Urinary bladder (tissue), 4 donors: ENCODE measurements around the gene BTBD9. TPM values are rescaled to one million over a fixed set of nuclear protein-coding genes. Genes with fewer than 3 reads are reported as not detected.

Experiments
- DNase-seq: peaks from one replicate; pipeline ENCODE4 v3.0.0-alpha.2; 2015; ENCODE audit errors: extremely low spot score
- H3K27ac ChIP-seq: one replicate; pipeline ENCODE4 v1.5.1; 2013; ENCODE audit warnings: low read depth, mild to moderate bottlenecking, moderate library complexity
- H3K36me3 ChIP-seq: one replicate; pipeline ENCODE4 v1.6.1; 2013; ENCODE audit warnings: mild to moderate bottlenecking, moderate library complexity; ENCODE audit not compliant: insufficient read depth
- H3K4me1 ChIP-seq: one replicate; pipeline ENCODE4 v1.6.1; 2013; ENCODE audit warnings: mild to moderate bottlenecking, moderate library complexity; ENCODE audit not compliant: insufficient read depth
- H3K4me3 ChIP-seq: one replicate; pipeline ENCODE4 v1.5.1; 2013; ENCODE audit warnings: low read depth, low read length
- WGBS: extraction: QIAGEN DNeasy Blood & Tissue Kit; methylation state at CpG from one replicate; pipeline ENCODE4 v1.1.7; 2013; 5-methylcytosine and 5-hydroxymethylcytosine counted together
- polyA plus RNA-seq: library from polyadenylated mRNA; stranded (reverse); fragments of 200-250 nt; gene quantifications from one replicate; pipeline ENCODE4 v1.2.3, GENCODE V29; 2013
- total RNA-seq: library from RNA; depleted of rRNA; stranded (reverse); fragments of >200 nt; gene quantifications from one replicate; pipeline ENCODE4 v1.2.3, GENCODE V29; 2014
- donor health status: healthy with polysubstance abuse.
- donor health status: healthy.

Gene BTBD9
- total and polyA plus RNA-seq, 2 donors = 5.3 to 34.2 TPM

GRCh38 chr6:38264605-38265004 is 375.1 kb downstream of the BTBD9 start:
- no peak overlapping the region for H3K27ac ChIP-seq
- whole genome bisulfite sequencing = 79% methylated on average over 8 of the region's 8 CpGs

DNA sequence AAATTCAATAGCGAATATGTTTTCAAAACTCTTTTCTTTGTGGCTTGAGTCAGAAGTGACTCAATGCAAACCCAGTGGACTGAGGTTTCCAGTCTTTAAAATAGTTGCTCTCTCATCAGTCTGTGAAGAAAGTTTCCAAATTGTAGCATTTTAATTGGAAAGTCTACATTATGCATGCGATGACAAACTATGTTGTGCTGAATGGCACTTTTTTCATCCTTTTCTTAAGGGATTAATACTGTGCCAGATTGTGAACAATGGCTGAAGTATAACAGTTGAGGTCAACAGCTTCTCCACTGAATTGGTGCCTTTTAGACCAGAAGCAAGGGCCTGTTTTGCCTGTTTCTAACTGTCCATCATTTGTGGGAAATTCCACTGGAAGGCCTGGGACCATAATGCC is 377.1 kb downstream of the BTBD9 start:
- Histone ChIP-seq H3K36me3 (no peaks in the 10 kb centered on the region), H3K27ac (no peak overlapping the region), H3K4me1 (no peaks in the 10 kb centered on the region), H3K4me3 (no peak overlapping the region)
- DNase-seq = no peak
- 88% methylated on average over 2 of the region's 2 CpGs for WGBS

More at GRCh38 chr6:38264605-38265004, 375.1 kb downstream of the BTBD9 start:
- H3K36me3 ChIP-seq = no peaks in the 10 kb centered on the region
- no peak for DNase-seq
- H3K4me3 ChIP-seq = no peak overlapping the region
- H3K4me1 ChIP-seq = no peaks in the 10 kb centered on the region

DNA sequence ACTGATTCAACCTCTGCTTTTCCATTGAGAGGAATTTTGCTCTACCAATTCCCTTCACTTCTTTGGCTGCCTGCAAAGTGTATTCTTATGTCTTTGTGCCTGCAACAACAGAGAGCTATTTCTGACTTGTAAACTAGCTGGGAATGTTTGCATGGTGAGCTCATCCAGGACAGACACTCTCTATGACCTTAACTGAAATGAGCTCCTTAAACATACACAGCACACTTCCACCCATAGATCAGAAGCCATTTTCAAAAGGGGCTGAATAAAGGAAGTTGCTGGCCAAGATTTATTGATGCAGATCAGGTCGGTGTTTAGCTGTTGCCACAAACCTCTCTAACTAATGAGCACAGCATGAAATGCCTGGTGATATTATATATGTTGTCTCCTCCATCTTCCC is 377.7 kb downstream of the BTBD9 start:
- WGBS = 33% methylated on average over 1 of the region's 1 CpG
- peak; percentile 37 for DNase-seq

GRCh38 chr6:38261626-38262025 is 378.1 kb downstream of the BTBD9 start:
- 40% methylated on average over 3 of the region's 3 CpGs for WGBS
- H3K27ac ChIP-seq = no peak overlapping the region
- H3K4me3 ChIP-seq = no peak overlapping the region
- no peak for DNase-seq
- no peaks in the 10 kb centered on the region for H3K36me3 ChIP-seq
- no peaks in the 10 kb centered on the region for H3K4me1 ChIP-seq

More for the DNA sequence above, 377.7 kb downstream of the BTBD9 start:
- Histone ChIP-seq H3K27ac (no peak overlapping the region), H3K36me3 (no peaks in the 10 kb centered on the region), H3K4me1 (no peaks in the 10 kb centered on the region), H3K4me3 (no peak overlapping the region)

DNA sequence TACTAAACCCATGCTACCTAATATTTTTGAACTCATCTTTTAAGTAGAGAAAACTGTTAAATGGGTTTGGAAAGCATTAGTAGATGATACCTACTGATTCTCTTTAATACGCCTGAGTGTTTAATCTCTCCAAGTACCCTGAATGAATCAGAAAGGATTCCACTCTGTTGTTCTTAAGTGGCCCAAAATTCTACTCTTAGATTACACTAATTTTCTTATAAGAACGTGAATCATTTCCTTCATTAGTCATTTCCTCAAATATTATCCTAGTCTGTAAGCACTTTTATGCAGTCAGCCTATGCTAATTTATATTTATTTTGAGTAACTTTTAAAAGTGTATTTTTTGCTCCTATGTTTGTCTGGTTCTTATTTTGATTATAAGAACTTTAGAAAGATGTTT is 380.0 kb downstream of the BTBD9 start:
- H3K27ac ChIP-seq = no peak overlapping the region
- DNase-seq = no peak
- H3K4me3 ChIP-seq = no peak overlapping the region
- peaks cover 2% of the 10 kb centered on the region for H3K36me3 ChIP-seq
- H3K4me1 ChIP-seq = no peaks in the 10 kb centered on the region
- 67% methylated on average over 2 of the region's 2 CpGs for WGBS

DNA sequence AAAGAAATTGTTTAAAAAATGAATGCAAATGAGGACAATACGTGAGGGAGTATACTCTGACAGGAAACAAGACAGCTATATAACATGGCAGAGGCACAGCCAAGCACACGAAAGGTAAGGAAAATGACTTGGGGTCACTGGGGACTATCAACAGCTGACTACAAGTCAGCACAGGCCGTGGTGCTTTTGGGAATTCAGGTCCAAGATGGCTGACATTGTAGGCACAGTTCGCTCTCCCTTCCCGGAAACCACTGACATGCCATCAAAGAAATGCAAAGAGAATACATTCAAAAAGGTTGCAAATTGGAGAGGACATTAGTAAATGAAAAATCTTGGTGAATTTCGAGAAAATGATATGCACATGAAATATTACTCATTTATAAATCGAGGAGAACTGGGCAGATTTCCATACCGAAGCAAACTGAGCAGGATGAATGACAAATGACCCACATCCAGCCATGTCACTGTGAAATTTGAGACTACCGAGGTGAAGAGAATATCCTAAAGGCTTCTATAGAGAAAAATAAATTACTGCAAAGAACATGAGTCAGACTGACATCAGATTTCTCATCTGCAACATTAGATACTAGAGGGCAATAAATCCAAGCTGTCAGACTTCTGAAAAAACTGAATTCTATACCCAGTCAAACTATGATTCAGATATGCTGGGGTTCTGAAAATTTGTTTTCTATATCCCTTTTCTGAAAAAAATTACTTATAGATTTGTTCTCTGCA is 391.1 kb downstream of the BTBD9 start:
- Histone ChIP-seq H3K27ac (no peak overlapping the region), H3K36me3 (no peaks in the 10 kb centered on the region), H3K4me3 (no peak overlapping the region), H3K4me1 (no peaks in the 10 kb centered on the region)
- WGBS = 94% methylated on average over 9 of the region's 9 CpGs
- DNase-seq = no peak

GRCh38 chr6:38245295-38245694 is 394.4 kb downstream of the BTBD9 start:
- DNase-seq = no peak
- Histone ChIP-seq H3K4me3 (no peak overlapping the region), H3K36me3 (no peaks in the 10 kb centered on the region), H3K27ac (no peak overlapping the region), H3K4me1 (no peaks in the 10 kb centered on the region)
- 89% methylated on average over 3 of the region's 3 CpGs for WGBS

- Histone ChIP-seq H3K36me3 (no peaks in the 10 kb centered on the region), H3K4me3 (no peak overlapping the region), H3K4me1 (no peaks in the 10 kb centered on the region), H3K27ac (no peak overlapping the region)
- WGBS = 95% methylated on average over 3 of the region's 3 CpGs
- DNase-seq = no peak
Measured at GRCh38 chr6:38244869-38245268, 394.9 kb downstream of the BTBD9 start.

DNA sequence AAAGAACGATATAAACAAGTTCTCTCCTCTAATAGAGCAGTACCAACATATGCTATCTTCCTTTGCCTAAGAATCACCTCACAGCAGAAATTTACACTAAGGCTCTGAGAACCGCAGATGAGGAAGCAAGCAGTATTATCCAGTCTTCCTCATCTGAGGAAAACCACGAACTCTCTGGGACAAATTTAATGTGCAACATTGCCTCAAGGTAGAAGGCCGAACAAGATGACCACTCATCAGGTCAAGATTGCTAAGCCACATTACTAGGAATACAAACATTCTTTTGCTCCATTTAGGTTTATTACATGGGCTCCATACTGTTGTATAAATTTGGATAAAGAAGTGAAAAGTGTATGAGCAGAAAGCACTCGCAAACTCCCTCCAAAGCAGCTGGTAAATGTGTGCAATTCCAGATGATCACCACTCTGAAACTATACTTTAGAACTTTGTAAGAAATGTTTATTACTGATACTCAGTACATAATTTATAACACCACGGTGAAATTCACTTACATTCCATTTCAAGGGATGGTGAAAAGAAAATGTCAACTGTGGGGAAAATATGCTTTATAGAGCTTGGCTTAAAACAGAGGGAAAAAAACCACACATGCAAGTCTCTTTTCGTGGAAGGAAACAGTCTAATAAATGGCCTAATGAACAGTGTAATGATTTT is 398.4 kb downstream of the BTBD9 start:
- no peaks in the 10 kb centered on the region for H3K4me1 ChIP-seq
- no peak overlapping the region for H3K4me3 ChIP-seq
- H3K27ac ChIP-seq = no peak overlapping the region
- no peak for DNase-seq
- H3K36me3 ChIP-seq = no peaks in the 10 kb centered on the region
- 78% methylated on average over 7 of the region's 7 CpGs for WGBS

DNA sequence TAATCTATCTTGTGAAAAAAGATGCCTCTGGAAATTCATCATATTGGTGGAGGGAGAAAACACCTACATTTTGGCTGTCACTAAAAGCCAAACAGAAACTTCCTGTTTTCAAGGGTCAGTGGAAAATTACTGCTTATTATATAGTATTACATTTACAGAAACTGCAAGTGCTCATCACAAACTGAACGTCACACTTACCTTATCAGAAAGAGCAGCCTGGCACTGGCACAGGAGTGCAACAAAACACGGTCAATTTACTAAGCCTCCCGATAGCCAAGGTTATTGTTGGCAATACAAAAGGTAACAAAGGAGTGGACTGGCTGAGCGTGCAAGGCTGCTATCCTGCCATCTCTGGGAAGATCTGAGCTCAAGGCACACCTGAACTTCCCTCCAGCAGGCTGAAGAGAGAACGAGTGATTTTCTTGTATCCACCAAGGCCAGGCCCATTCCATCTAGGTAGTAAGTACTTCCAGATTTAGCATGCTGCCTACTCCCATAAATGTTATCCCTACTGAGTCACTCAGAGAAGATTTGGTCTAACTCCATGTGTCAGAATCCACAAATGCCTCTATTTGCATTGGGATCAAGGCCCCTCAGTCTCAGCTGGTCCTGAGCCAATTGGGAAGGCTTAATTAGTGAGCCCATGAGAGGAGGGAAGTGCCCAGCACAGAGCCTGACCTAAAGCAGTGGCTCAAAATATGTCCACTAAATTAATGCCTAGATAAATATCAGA is 399.8 kb downstream of the BTBD9 start:
- Histone ChIP-seq H3K4me1 (no peaks in the 10 kb centered on the region), H3K4me3 (no peak overlapping the region), H3K27ac (no peak overlapping the region), H3K36me3 (no peaks in the 10 kb centered on the region)
- no peak for DNase-seq
- 79% methylated on average over 5 of the region's 5 CpGs for WGBS

- DNase-seq = no peak
- H3K4me1 ChIP-seq = no peaks in the 10 kb centered on the region
- no peak overlapping the region for H3K27ac ChIP-seq
- 98% methylated on average over 1 of the region's 1 CpG for WGBS
- H3K36me3 ChIP-seq = no peaks in the 10 kb centered on the region
- no peak overlapping the region for H3K4me3 ChIP-seq
Measured at GRCh38 chr6:38236631-38237030, 403.1 kb downstream of the BTBD9 start.

GRCh38 chr6:38234934-38235682 is 404.6 kb downstream of the BTBD9 start:
- WGBS = 87% methylated on average over 4 of the region's 4 CpGs
- Histone ChIP-seq H3K4me3 (no peak overlapping the region), H3K27ac (no peak overlapping the region), H3K4me1 (no peaks in the 10 kb centered on the region), H3K36me3 (no peaks in the 10 kb centered on the region)
- DNase-seq = no peak

DNA sequence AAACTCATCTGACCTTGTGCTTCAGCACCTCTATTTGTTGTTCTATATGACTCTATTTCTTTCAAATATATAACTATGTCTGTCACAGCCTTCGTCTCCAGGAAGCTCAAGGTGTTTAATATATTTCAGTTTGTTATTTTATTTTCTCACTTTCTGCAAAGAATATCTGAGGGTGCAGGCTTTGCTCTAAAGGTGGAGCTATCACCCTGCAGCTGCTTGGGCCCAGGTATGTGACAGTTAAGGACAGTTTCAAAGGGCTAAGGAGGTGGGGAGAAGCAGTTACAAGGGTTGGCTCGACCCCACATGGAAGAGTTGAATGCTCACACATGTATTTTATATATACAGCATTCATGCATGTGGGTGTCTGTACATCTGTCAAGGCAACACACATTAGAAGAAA is 405.6 kb downstream of the BTBD9 start:
- H3K36me3 ChIP-seq = no peaks in the 10 kb centered on the region
- no peak overlapping the region for H3K4me3 ChIP-seq
- H3K27ac ChIP-seq = no peak overlapping the region
- DNase-seq = no peak
- H3K4me1 ChIP-seq = no peaks in the 10 kb centered on the region
- WGBS = 69% methylated on average over 2 of the region's 2 CpGs
